ENCODE measurements around the gene FGR. TPM values are rescaled to one million over a fixed set of nuclear protein-coding genes. Genes with fewer than 3 reads are reported as not detected.
A peak's percentile ranks its signal among the peaks of the same experiment; 100 is the strongest.

Gene FGR
- total and polyA plus RNA-seq, 2 of the 13 experiments (the other 11 are each of a cell fraction or from before 2014, with no cell fraction given) = not detected

- Histone ChIP-seq H4K20me1 (ENCODE audit: insufficient read depth, low read length) (peaks cover 8% of the 10 kb centered on the region), H3K36me3 (replicated peaks in 1 of 2; ENCODE audit: control insufficient read depth in 1 of 2, insufficient read depth in 2 of 2, low read length in 2 of 2) (no peaks in the 10 kb centered on the region), H3K9ac (ENCODE audit: insufficient read depth, low read depth, low read length) (peak overlapping the region; percentile 66), H3K4me2 (ENCODE audit: low read depth, low read length) (peak overlapping the region; percentile 95), H2AFZ (ENCODE audit: low read length) (no peak overlapping the region), H3K9me3 (ENCODE audit: low read length) (no peaks in the 10 kb centered on the region), H3K4me1 (ENCODE audit: insufficient read depth, low read length) (peaks cover 96% of the 10 kb centered on the region), H3K4me3 (replicated peaks in 1 of 3; ENCODE audit: insufficient read depth in 1 of 3, low read depth in 2 of 3, low read length in 3 of 3) (peak overlapping the region; percentile 38 to 66 (median 54)), H3K79me2 (ENCODE audit: insufficient read depth, low read length) (peaks cover 28% of the 10 kb centered on the region), H3K27ac (ENCODE audit: extremely low read length, insufficient read depth, low read length) (peak overlapping the region; percentile 67), H3K27me3 (ENCODE audit: control insufficient read depth in 1 of 2, insufficient read depth in 2 of 2, low read length in 2 of 2) (no peaks in the 10 kb centered on the region)
- peak; percentile 11 for ATAC-seq
- CTCF ChIA-PET (ENCODE audit: low intra/inter-chr PET ratio, low total read pairs) = interaction anchor here (0.9 to 1.4 kb wide), 4 partner anchors 11 to 94 kb away, joined by 3 to 7 read pairs (median 3); no protein-coding TSS in a partner anchor
- intact Hi-C loops (cut with micrococcal nuclease; ENCODE audit: unreplicated experiment) = loop anchor here (5.0 kb wide), 1 partner anchor 34 kb away; the partner anchor contains the start of gene AHDC1
- POLR2A ChIA-PET = interaction anchor here (0.9 to 4.2 kb wide), 8 partner anchors 11 to 41 kb away, joined by 3 to 38 read pairs (median 10); partner anchors contain the start of gene AHDC1
- no peak for DNase-seq (ENCODE audit: low spot score)
- TF ChIP-seq NR2F2 (IDR thresholded peaks at IDR 0.05; ENCODE audit: borderline replicate concordance, low read depth) (peak; percentile 27; the same call in 1 of the 2 replicates), ZBTB39 (CRISPR knock-in tag; IDR thresholded peaks at IDR 0.05) (0 out of 2 replicates have a peak, but pooled peaks have one; percentile 28), ZNF598 (CRISPR knock-in tag; IDR thresholded peaks at IDR 0.05; ENCODE audit: borderline replicate concordance) (0 out of 2 replicates have a peak, but pooled peaks have one; percentile 35), ZFYVE20 (CRISPR knock-in tag; IDR thresholded peaks at IDR 0.05; ENCODE audit: borderline replicate concordance, low read depth) (no peak), ZNF776 (CRISPR knock-in tag; IDR thresholded peaks at IDR 0.05) (no peak), NONO (IDR thresholded peaks at IDR 0.05) (no peak), NONO (CRISPR knock-in tag; conservative IDR thresholded peaks at IDR 0.05) (0 out of 2 replicates have a peak, but pooled peaks have one; percentile 47), KDM3A (CRISPR knock-in tag; IDR thresholded peaks at IDR 0.05; ENCODE audit: low read depth) (peak; percentile 4; the same call in 1 of the 2 replicates), ZNF709 (CRISPR knock-in tag; IDR thresholded peaks at IDR 0.05) (0 out of 2 replicates have a peak, but pooled peaks have one; percentile 47), ESRRA (CRISPR knock-in tag; IDR thresholded peaks at IDR 0.05; ENCODE audit: low read depth) (0 out of 2 replicates have a peak, but pooled peaks have one; percentile 35), MXI1 (IDR thresholded peaks at IDR 0.05; ENCODE audit: borderline replicate concordance, low read depth, low read length) (no peak), PHF8 (CRISPR knock-in tag; IDR thresholded peaks at IDR 0.05) (0 out of 2 replicates have a peak, but pooled peaks have one; percentile 17), TOE1 (CRISPR knock-in tag; IDR thresholded peaks at IDR 0.05) (no peak), ZNF557 (CRISPR knock-in tag; IDR thresholded peaks at IDR 0.05) (no peak), ZFP91 (CRISPR knock-in tag; IDR thresholded peaks at IDR 0.05; ENCODE audit: borderline replicate concordance) (peak; percentile 39; the same call in 1 of the 2 replicates)
- in situ Hi-C loops (cut with HindIII; ENCODE audit: extremely low pct_ligation_motif_present, low pct_unique_long_range_greater_than_20kb) = no loop called here
- FAIRE-seq = no peak
- WGBS (ENCODE audit: low lambda C conversion rate) = 27% methylated on average over 8 of the region's 8 CpGs
- no TSS peak for BruUV-seq (replicated peaks)
Observed at GRCh38 chr1:27567971-27568299, 67.0 kb downstream of the FGR start.
